Spleen (tissue), 11 donors: ENCODE results near the gene ITPR2. TPM values are rescaled to one million over a fixed set of nuclear protein-coding genes. Genes with fewer than 3 reads are reported as not detected.

Experiments used
- DNase-seq: peaks from one replicate; pipeline ENCODE4 v3.0.0-alpha.2; 2020
- H3K27ac ChIP-seq, 8 donors: fragments of 200-600 bp; sonication (generic) in 7 of 8; 1 replicate in 4 of 8; 2 replicates in 4 of 8; pipeline versions ENCODE4 v1.5.0 to v1.8.0; 2016 to 2021; ENCODE audit warnings: inconsistent platforms in 4 of 8, mild to moderate bottlenecking in 4 of 8, moderate library complexity in 1 of 8
- H3K27me3 ChIP-seq, 7 donors: fragments of 200-600 bp; sonication (generic) in 6 of 7; replicated peaks in 1 of 7; 1 replicate in 4 of 7; 2 replicates in 3 of 7; pipeline versions ENCODE4 v1.5.0 to v1.8.0; 2016 to 2021; ENCODE audit warnings: inconsistent platforms in 3 of 7, mild to moderate bottlenecking in 1 of 7
- H3K36me3 ChIP-seq, 6 donors: fragments of 200-600 bp; sonication (generic) in 5 of 6; 1 replicate in 4 of 6; 2 replicates in 2 of 6; pipeline versions ENCODE4 v1.5.0 to v1.8.0; 2016 to 2021; ENCODE audit warnings: inconsistent platforms in 2 of 6
- H3K4me1 ChIP-seq, 6 donors: fragments of 200-600 bp; sonication (generic) in 5 of 6; 1 replicate in 3 of 6; 2 replicates in 3 of 6; pipeline versions ENCODE4 v1.5.0 to v1.8.0; 2016 to 2021; ENCODE audit warnings: inconsistent platforms in 3 of 6
- H3K4me3 ChIP-seq, 8 donors: fragments of 200-600 bp; sonication (generic) in 7 of 8; 1 replicate in 4 of 8; 2 replicates in 4 of 8; pipeline versions ENCODE4 v1.5.0 to v1.8.0; 2016 to 2021; ENCODE audit warnings: inconsistent platforms in 4 of 8, mild to moderate bottlenecking in 4 of 8, moderate library complexity in 2 of 8
- H3K9me3 ChIP-seq, 8 donors: fragments of 200-600 bp; sonication (generic) in 7 of 8; 1 replicate in 4 of 8; 2 replicates in 4 of 8; pipeline versions ENCODE4 v1.5.0 to v1.8.0; 2016 to 2021; ENCODE audit warnings: inconsistent platforms in 4 of 8
- CTCF ChIP-seq, 11 experiments: fragments of 200-600 bp in 7 of 11; fragments of 450-650 bp in 4 of 11; sonication (generic) in 4 of 11; IDR thresholded peaks in 8 of 11; conservative IDR thresholded peaks in 3 of 11; 1 replicate in 7 of 11; 2 replicates in 4 of 11; pipeline versions ENCODE4 v1.4.0 to v1.8.0; 2016 to 2021; ENCODE audit warnings: antibody characterized with exemption in 11 of 11, inconsistent platforms in 4 of 11, mild to moderate bottlenecking in 1 of 11
- POLR2A ChIP-seq, 3 donors: fragments of 450-650 bp; IDR thresholded peaks; one replicate each; pipeline ENCODE4 v1.5.1; 2017; ENCODE audit warnings: antibody characterized with exemption in 3 of 3, mild to moderate bottlenecking in 1 of 3
- POLR2AphosphoS5 ChIP-seq, 3 donors: sonication (generic); formaldehyde crosslinking; IDR thresholded peaks; one replicate each; pipeline ENCODE4 v1.5.1; 2017; ENCODE audit warnings: antibody characterized with exemption in 3 of 3
- WGBS, 5 donors: extraction: QIAGEN DNeasy Blood & Tissue Kit in 3 of 5; methylation state at CpG; one replicate each; pipeline versions ENCODE4 v1.1.5 to v1.1.7; 2013 to 2018; 5-methylcytosine and 5-hydroxymethylcytosine counted together
- intact Hi-C: fragments of 100-400 bp; cut with DNase I; formaldehyde crosslinking; loops from one replicate; pipeline ENCODE4 v1.15.0; 2023; ENCODE audit warnings: low total_unique reads
- polyA plus RNA-seq, 3 donors: library from polyadenylated mRNA; stranded (reverse); fragments of 200-250 nt; gene quantifications; one replicate each; pipeline ENCODE4 v1.2.1, GENCODE V29; 2013
- total RNA-seq, 7 donors: library from RNA; depleted of rRNA in 3 of 7; stranded (reverse); fragments of >200 nt in 3 of 7; fragmentation: NEBNext Ultra II Directional in 4 of 7; extraction: Animal tissue kit (Norgen Biotek cat#: 25700) in 4 of 7; gene quantifications; one replicate each; pipeline versions ENCODE4 v1.1.0 to v1.2.1, GENCODE V29; 2016 to 2021
- donor health status: healthy with polysubstance abuse.
- donor health status: DM: no; HTN: no; CAD: no; lungs with moderate emphysema.
- donor health status: DM: no; HTN: no; CAD: no.
- donor health status: Bipolar disorder and iron deficiency.
- donor health status: healthy.
- donor health status: DM: no; HTN: no; CAD: no.
- donor health status: DM: yes; HTN: yes; CAD: no.

The ITPR2 gene
- total and polyA plus RNA-seq, 10 donors, result 3.2 to 105 (median 60.4) TPM

DNA sequence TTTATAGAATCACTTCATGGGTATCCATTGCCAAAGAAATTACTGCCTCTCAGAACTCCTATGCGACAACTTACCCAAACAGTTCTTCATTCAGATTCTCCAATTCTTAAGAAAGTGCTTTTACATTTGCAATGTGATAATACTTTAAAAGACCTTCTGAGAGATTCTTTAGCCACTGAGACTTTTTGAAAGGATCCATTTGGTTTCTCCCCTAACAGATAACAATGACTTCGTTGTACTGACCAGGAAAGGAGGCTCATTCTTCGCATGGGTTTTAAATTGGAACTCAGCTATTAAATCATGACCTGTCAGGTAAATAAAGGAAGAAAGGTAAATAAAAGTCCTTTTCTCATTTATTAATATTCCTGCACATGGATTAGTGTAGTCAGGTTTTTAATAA lies 14.8 kb downstream of the ITPR2 start:
- H3K4me1 ChIP-seq, result peaks cover 0 to 24% (median 3%) of the 10 kb centered on the region in 6 donors
- WGBS, 5 donors, result 96 to 97% (median 97%) methylated on average over 3 of the region's 3 CpGs
- H3K27me3 ChIP-seq, result no peaks in the 10 kb centered on the region
- H3K9me3 ChIP-seq, result no peaks in the 10 kb centered on the region
- TF ChIP-seq POLR2AphosphoS5 (IDR thresholded peaks at IDR 0.05), result no peak
- no peak for TF ChIP-seq POLR2A (IDR thresholded peaks at IDR 0.05)
- TF ChIP-seq CTCF (IDR thresholded peaks at IDR 0.05 in 8 of 11, conservative IDR thresholded peaks at IDR 0.05 in 3 of 11), result no peak
- no peak overlapping the region for H3K4me3 ChIP-seq
- no peak for DNase-seq
- intact Hi-C loops, result no loop called here
- peaks cover 0 to 25% (median 0%) of the 10 kb centered on the region in 6 donors for H3K36me3 ChIP-seq
- peak overlapping the region in 1 of 8 donors; percentile 59 for H3K27ac ChIP-seq

DNA sequence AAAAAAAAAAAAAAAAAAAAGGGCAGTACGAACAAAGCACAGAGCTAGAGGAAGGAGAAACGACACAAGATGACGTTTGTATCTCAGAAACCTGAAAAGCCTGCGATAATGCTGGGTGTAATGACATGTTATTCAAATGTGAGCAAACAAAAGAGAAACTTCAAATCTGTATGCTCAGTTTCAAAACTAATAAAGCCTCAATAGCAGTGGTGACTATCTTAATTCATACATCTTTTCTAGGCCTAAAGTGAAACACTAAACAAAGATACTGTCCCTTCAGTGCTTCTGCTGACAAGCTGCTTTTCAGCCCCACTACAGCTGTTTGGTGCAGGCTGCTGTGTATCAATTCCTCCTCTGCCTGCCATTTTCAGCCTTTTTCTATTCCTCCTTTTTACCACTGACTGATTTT lies 15.8 kb downstream of the ITPR2 start:
- no peak for DNase-seq
- Histone ChIP-seq H3K4me3 (no peak overlapping the region), H3K9me3 (no peaks in the 10 kb centered on the region), H3K27ac (peak overlapping the region in 6 of 8 donors; percentile 34 to 59 (median 40)), H3K27me3 (no peaks in the 10 kb centered on the region), H3K36me3 (peaks cover 0 to 25% (median 0%) of the 10 kb centered on the region in 6 donors), H3K4me1 (peaks cover 0 to 24% (median 3%) of the 10 kb centered on the region in 6 donors)
- 75 to 86% (median 82%) methylated on average over 4 of the region's 4 CpGs for WGBS, 5 donors
- TF ChIP-seq POLR2AphosphoS5 (IDR thresholded peaks at IDR 0.05), result no peak
- no peak for TF ChIP-seq POLR2A (IDR thresholded peaks at IDR 0.05)
- no peak for TF ChIP-seq CTCF (IDR thresholded peaks at IDR 0.05 in 8 of 11, conservative IDR thresholded peaks at IDR 0.05 in 3 of 11)
- intact Hi-C loops, result no loop called here

- H3K9me3 ChIP-seq, result no peaks in the 10 kb centered on the region
- intact Hi-C loops, result no loop called here
- H3K4me1 ChIP-seq, result peaks cover 0 to 30% (median 4%) of the 10 kb centered on the region in 6 donors
- 81 to 89% (median 83%) methylated on average over 7 of the region's 7 CpGs for WGBS, 5 donors
- peaks cover 0 to 25% (median 0%) of the 10 kb centered on the region in 6 donors for H3K36me3 ChIP-seq
- no peaks in the 10 kb centered on the region for H3K27me3 ChIP-seq
- H3K27ac ChIP-seq, result no peak overlapping the region
- TF ChIP-seq POLR2AphosphoS5 (IDR thresholded peaks at IDR 0.05) (no peak), POLR2A (IDR thresholded peaks at IDR 0.05) (no peak), CTCF (IDR thresholded peaks at IDR 0.05 in 8 of 11, conservative IDR thresholded peaks at IDR 0.05 in 3 of 11) (no peak)
- H3K4me3 ChIP-seq, result no peak overlapping the region
- DNase-seq, result no peak
Measured at GRCh38 chr12:26813812-26814211, 19.2 kb downstream of the ITPR2 start.

DNA sequence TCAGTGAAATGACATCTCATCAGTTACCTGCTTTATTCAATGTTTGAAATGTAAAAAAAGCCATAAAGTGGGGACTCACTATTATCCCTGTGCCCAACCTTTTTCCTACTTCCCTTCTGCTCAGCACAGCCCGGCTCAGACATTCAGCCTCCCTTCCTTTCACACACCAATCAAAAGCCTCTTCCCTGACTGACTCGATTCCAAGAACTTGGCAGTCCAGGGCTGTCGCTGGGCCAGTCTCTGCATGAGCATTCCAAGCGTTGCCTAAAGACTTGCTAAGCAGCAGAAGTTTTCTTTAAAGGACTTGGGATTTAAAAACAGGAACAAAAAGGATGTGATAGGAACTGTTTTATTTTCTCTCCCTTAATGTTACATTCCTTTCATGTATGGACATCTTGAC lies 22.7 kb downstream of the ITPR2 start:
- H3K27ac ChIP-seq, result peak overlapping the region in 5 of 8 donors; percentile 0 to 42 (median 24)
- H3K27me3 ChIP-seq, result no peaks in the 10 kb centered on the region
- no peak overlapping the region for H3K4me3 ChIP-seq
- H3K4me1 ChIP-seq, result peaks cover 0 to 22% (median 4%) of the 10 kb centered on the region in 6 donors
- intact Hi-C loops, result no loop called here
- WGBS, 5 donors, result 59 to 83% (median 74%) methylated on average over 4 of the region's 4 CpGs
- DNase-seq, result no peak
- TF ChIP-seq POLR2AphosphoS5 (IDR thresholded peaks at IDR 0.05), result no peak
- no peak for TF ChIP-seq CTCF (IDR thresholded peaks at IDR 0.05 in 8 of 11, conservative IDR thresholded peaks at IDR 0.05 in 3 of 11)
- H3K36me3 ChIP-seq, result peaks cover 0 to 8% (median 0%) of the 10 kb centered on the region in 6 donors
- H3K9me3 ChIP-seq, result no peaks in the 10 kb centered on the region
